ENCODE measurements around the gene MYBL2.
A peak's percentile ranks its signal among the peaks of the same experiment; 100 is the strongest.

Gene MYBL2

DNA sequence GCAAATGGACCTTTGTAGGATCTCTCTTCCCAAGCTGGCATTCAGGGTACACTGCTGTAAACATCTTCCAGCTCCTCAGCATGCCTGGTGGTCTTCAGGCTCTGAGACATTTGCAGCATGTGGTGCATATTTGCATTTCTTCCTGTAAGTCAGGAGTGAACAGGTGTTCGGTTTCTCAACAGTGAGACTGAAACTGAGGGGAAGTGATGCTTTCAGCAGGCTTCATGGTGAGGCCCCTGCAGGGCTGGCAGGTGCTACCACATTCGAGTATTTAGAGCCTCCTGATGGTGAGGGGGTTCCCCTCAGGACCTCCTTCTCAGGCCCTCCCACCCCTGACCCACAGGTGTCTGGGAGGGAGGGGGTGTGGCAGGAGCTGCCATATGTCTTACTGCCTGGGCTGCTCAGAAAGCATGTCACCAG lies 15.1 kb downstream of the MYBL2 start:
- DNase-seq: no peak

DNA sequence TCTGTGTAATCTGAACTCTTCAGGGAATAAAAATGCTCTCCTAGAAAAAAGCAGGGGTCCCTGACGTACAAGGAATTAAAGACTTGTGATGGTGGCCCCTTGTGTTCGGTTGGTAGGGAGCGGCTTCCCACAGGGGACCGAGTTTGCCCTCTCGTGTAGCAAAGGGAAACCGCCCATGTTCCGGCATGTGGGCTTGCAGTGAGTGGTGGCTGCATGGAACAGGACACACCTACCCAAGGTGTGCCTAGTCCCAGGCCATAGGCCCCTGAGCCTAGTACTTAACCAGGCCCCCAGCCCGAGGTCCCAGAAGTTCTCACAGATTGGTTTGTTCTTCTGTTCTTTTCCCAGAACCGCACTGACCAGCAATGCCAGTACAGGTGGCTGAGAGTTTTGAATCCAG lies 15.5 kb downstream of the MYBL2 start:
- no peak for DNase-seq

DNA sequence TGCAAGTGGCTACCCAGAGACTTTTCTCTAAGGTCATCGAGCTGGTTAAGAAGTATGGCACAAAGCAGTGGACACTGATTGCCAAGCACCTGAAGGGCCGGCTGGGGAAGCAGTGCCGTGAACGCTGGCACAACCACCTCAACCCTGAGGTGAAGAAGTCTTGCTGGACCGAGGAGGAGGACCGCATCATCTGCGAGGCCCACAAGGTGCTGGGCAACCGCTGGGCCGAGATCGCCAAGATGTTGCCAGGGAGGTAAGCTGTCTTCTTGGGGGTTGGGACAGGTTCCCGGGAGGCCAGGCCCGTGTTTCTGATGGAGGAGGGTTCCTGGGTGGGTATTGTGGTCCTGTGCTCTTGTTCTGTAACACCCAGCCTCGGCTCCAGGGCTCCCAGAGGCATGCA lies 19.9 kb downstream of the MYBL2 start:
- no peak for DNase-seq

DNA sequence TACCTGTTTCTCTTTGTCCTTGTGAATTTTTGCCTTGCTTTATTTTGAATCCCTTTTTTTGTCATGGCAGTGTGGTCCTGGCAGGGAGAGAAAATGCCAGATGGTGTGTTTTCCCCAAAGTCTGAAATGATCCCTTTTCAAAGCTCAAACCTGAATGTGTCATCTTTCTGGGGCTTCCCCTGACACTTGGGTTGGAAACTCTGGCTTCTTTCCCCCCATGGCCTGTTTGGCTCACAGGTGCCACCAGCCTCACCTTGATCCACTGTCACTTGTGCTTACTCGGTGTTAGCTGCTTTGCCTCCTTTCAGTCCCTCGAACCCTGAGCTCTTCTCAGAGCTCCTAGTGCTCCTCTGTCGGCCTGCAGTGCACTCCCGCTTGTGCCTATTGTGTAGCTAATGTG lies 22.3 kb downstream of the MYBL2 start:
- DNase-seq: no peak

DNA sequence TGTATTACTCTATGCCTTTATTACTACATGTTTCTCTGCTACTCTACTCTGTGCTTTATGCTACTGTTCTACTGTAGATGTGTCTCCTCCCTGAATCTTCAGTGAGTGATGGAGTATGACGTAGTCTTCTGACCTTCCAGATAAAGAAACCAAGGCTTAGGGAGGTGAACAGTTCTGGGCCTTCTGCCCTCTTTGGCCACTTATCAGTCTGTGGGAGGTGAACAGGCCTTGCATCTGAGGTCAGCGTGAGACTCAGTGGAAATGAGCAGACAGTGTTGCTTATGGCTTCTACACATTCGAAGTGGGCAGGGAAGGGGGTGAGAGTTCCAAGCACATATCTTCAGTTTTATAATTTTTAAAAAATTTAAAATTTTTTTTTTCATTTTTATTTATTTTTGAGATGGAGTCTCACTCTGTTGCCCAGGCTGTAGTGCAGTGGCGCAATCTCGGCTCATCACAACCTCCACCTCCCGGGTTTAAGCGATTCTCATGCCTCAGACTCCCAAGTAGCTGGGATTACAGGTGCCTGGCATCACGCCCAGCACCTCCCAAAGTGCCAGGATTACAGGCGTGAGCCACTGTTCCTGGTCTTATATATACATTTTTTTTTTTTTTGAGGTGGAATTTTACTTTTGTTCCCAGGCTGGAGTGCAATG lies 24.2 kb downstream of the MYBL2 start:
- no peak for DNase-seq

DNA sequence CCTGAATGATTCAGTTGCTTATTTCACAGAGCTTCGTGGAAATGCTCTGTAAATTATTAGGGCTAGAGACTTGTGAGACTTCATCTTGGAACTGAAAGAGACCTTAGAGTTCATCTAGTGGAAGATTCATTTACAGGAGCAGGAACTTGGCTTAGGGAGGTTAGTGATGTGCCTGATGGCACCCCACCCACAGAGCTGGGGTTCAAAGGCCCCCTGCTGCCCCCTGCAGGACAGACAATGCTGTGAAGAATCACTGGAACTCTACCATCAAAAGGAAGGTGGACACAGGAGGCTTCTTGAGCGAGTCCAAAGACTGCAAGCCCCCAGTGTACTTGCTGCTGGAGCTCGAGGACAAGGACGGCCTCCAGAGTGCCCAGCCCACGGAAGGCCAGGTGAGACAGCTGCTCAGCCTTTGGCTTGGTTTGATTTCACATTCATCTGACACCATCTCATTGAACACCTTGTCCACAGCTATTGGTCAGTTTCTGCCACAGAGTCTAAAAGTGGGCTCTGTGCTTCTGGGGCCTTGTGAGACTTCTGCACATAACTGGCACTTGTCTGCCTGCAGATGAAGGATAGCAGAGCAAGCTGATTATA lies 25.1 kb downstream of the MYBL2 start:
- peak in 17 of 56 donors; percentile 0 to 57 (median 9) for DNase-seq

DNA sequence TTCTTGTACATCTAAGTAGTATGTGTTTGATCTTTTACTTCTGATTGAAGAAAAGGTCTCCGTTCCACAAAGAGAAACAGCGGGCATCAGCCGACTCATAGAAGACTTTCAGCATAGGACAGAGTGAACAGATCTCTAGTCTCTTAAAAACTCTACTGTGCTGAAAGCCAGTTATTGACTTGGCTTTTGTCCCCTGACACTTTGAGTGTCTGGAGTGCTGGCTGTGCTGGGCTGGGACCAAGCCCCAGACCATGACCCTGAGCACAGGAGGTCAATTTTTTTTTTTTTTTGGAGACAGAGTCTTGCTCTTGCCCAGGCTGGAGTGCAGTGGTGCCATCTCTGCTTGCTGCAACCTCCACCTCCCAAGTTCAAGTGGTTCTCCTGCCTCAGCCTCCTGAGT lies 27.8 kb downstream of the MYBL2 start:
- DNase-seq: no peak

DNA sequence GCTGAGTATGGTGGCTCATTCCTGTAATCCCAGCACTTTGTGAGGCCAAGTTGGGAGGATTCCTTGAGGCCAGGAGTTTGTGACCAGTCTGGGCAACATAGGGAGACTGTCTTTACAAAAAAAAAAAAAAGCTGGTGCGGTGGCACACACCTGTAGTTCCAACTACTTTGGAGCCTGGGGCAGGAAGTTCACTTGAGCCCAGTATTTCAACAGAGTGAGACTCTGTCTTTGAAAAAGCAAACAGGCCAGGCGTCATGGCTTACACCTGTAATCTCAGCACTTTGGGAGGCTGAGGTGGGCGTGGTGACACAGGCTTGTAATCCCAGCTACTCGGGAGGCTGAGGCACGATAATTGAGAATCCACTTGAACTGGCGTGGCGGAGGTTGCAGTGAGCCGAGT lies 28.7 kb downstream of the MYBL2 start:
- DNase-seq: no peak

DNA sequence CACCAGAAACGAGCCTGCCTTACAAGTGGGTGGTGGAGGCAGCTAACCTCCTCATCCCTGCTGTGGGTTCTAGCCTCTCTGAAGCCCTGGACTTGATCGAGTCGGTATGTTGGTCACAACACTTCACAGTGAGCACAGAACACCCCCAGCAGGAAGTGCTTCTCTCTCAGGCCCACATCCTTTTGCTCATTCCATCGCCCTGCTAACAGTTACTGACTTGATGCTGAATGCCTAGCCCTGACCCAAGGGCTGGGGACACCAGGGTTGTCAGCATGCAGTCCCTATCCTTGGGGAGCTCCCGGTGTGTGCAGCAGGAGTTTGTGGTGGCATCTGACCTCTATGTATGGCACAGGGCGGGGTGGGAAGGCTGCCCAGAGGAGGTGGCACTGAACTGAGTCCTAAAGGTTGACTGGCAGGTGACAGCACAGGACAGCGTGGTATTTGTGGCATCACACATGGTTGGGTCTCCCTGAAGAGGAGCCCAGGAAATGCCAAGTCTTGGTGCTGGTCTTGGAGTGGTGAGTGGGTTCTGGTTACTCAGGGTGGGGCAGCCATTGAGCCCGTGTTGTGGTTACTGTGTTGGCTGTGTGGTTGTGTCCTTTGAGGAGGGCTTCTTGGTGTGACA lies 33.1 kb downstream of the MYBL2 start:
- no peak for DNase-seq

DNA sequence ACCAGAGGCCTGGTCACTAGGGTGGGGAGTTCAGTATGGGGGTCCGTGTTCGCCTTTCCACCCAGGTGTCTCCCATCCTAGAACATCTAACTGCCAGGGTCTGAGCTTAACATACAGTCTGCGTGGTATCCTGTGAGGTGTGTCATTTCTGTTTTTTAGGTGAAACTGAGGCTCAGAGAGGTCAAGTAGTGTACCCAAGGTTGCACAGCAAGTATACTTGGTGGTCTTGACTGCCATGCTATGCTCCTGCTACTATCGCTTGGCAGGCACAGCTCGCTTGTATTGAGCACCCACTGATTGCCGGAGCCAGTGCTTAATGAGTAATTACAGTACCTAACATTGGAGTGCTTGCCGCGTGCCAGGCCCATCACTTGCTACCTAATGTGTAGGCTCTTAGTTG lies 33.7 kb downstream of the MYBL2 start:
- no peak for DNase-seq

DNA sequence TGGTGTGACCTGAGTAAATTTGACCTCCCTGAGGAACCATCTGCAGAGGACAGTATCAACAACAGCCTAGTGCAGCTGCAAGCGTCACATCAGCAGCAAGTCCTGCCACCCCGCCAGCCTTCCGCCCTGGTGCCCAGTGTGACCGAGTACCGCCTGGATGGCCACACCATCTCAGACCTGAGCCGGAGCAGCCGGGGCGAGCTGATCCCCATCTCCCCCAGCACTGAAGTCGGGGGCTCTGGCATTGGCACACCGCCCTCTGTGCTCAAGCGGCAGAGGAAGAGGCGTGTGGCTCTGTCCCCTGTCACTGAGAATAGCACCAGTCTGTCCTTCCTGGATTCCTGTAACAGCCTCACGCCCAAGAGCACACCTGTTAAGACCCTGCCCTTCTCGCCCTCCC lies 35.6 kb downstream of the MYBL2 start:
- no peak for DNase-seq

DNA sequence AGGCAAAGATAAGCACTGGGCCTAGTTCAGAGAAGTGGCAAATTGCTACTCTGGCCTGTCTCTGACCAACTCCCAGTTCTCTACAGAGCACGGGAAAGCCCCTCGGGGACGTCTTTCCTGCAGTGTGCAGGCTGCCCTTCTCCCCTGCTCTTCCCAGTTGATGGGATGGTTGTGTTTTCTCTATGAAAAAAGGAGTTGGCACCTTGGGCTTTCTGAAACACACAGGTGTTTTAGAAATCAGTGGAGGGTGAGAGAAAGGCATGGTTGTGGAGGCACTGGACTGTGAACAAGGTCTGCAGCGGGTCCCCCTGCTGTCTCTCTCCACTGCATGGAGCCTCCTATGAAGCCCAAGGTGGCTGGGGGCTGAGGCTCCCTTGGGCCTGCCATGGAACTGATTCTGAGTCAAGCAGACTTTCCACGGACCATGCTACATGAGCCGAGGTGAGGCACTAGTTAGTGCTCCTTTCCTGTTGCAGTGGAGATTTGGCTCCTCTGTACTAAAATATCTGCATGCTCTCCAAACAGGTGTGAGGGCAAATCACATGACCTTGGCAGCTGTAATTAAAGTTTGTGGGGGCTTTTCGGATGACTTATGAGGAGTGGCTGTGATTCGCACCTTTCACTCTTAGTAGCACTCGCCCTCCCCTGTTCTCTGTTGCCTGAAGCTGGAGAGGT lies 43.6 kb downstream of the MYBL2 start:
- DNase-seq: no peak

DNA sequence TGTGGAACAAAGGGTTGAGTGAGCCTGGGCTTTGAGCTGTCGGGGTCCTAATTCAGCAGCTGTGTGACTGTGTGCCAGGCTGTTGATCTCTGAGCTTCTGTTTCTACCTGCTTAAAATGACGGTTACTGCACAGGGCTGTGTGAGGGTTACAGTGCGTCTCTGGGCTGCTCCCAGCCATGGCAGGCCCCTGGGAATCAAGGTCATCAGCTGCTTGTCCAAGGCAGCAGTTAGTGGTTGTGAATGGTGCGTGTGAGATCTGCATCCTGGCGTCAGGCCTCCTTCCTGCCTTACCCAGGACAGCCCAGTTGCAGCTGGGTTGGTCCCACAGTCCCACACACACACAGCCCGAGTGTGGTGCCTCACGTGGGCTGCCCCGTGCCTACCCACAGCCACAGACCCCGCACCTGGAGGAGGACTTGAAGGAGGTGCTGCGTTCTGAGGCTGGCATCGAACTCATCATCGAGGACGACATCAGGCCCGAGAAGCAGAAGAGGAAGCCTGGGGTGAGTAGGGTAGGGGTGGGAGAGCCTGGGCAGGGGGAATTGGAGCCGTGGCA lies 44.3 kb downstream of the MYBL2 start:
- no peak for DNase-seq

DNA sequence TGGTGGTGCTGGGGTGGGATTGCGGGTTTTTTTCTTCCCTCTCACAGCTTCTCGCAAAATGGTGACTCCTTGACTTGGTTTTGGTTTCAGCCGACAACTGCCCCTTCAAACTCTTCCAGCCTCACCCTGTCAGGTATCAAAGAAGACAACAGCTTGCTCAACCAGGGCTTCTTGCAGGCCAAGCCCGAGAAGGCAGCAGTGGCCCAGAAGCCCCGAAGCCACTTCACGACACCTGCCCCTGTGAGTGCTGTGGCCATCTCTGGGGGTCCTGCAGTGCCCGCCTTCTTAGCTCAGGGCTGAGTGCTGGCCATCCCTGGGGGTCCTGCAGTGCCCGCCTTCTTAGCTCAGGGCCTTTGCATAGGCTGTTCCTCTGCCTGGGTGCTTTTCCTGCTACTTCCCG lies 48.1 kb downstream of the MYBL2 start:
- DNase-seq: no peak

DNA sequence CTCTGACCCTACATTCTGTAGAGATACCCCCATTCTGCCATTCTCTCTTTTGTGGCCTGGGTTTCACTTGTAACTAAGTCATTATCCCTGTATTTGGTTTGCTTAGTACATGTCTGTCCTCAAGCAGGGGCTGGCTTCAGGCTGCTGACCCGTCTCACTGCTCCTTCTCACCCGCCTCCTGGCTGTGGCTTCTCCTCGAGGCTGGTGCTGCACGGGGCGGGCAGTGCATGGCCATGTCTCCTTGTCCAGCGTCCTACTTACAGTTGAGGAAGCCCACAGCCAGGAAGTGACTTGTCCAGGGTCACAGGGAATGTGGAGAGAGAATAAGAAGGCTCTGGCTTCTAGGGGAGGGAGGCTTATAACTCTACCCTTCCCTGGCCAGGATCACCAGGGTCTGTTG lies 48.6 kb downstream of the MYBL2 start:
- no peak for DNase-seq

DNA sequence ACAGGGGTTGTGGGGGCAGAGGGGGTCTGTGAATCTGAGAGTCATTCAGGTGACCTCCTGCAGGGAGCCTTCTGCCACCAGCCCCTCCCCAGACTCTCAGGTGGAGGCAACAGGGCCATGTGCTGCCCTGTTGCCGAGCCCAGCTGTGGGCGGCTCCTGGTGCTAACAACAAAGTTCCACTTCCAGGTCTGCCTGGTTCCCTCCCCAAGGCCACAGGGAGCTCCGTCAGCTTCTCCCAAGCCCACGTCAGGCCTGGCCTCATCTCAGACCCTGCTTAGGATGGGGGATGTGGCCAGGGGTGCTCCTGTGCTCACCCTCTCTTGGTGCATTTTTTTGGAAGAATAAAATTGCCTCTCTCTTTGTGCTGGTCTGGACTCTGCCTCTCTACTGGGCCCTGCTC lies 49.2 kb downstream of the MYBL2 start:
- DNase-seq: no peak

DNA sequence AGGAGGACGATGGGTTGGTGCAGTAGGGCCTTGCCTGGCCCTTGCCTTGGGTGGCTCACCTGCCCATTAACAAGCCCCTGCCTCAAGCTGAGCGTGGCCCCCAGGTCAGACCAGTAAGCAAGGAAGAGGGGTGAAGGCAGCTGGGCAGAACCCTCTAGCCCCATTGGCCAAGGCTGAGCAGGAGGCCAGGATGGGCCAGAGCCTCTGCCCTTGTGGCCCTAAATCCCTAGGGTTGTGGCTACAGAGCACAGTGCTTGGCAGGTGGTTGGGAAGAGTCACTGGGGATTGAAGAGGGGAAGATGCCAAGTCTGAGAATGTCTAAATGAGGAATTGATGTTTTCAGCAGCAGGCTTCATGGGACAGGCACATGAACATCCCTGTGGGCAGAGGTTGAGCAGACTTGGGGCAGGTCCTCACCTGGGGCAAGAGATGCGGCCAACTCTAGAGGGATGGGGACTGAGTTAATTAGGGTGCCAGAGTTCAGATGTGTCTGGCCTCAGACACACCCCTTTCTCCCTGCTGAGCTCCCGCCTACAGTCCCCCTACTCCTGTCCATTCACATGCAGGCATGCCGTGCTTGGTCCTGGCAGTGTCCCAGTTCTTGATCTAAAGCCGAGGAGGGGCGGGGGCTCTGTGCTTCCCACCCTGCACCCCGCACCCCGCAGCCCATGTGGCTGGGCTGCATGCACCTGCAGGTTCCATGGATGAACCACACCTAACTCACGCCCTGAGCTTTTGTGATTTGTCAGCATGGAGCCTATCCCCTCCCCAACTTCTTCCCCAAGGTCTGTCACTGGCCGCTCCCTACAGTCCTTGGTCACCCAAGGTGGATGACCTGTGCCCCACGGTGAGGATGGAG lies 50.1 kb downstream of the MYBL2 start:
- DNase-seq: no peak

DNA sequence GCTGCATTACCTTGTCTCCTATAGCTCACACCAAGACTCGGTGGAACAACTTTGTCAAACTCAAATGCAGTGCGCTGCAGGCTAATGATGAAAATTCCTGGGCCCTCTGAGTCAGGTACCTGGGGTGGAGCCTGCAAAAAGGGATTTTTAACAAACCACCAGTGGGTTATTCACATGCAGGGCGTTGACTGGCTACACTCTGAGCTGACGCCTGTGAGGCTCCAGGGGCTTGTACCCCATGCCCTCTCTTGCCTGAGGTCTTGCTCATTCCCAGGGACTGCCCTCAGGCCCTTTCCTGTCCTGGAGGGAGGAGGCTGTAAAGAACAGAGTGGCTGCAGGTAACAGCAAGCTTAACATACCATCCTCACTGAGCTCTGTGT lies 50.7 kb downstream of the MYBL2 start:
- no peak for DNase-seq

DNA sequence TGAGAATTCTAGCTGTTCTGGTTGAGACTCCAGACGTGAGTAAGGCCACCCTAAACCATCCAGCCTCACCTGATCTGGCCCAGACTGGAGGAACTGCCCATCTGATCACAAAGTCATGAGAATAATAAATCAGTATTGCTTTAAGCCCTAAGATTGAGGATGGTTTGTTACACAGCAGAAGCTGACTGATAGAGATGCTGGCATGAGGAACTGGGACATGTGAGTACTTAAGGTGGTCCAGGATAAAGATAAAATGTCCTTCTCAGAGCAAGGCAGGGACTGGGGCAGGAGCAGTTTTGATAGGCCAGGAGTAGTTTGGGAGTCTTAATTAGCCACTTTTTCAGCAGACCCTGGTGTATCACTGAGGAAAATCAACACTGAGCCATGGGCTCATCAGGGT lies 53.1 kb downstream of the MYBL2 start:
- DNase-seq: no peak

DNA sequence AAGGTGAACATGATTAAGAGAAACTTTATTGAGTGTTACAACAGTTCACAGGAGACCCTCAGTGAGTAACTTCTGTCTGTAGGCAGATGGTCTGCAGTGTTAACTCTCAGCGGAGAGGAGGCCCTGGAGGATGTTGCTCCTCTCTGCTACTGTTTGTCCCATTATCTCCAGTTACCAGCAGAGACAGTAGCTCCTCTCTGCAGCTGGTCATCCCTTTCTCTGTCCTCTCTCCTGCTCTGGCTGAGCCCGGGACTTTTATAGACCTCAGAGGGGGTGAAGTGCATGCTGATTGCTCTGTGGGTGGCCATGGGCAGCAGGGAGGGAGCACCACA lies 54.1 kb downstream of the MYBL2 start:
- DNase-seq: no peak

DNA sequence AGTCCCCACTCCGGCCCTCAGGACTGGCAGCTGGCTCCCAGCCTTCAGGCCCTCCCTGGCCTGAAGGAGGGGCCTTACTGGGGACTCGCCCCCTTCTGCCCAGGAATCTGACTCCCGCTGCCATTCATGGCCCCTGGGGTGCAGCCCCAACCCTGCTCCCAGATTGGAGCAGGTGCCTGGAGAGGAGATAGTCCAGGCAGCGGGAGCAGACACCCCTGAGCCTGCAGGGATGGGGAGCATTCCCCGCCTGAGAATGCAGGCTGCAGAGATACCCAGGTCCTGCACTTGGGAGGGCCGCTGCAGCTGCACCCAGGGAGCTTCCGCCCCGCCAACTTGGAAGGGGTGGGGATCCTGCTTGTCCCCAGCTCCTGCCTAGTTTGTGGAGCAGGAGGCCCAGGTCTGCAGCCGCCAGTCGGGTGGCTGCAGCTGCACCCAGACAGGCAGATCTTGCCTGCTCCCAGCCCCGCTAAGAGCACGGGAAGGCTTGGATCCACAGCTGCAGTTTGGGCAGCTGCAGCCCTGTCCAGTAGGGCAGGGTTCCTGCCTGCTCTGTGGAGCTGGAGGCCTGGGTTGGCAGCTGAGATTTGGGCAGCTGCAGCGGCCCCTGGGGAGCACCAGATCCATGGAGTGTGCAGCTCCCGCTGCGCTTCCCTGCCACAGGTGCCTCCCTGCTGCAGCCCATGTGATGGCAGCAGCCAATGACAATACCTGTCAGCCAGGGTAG lies 54.7 kb downstream of the MYBL2 start:
- peak in 1 of 56 donors; percentile 7 for DNase-seq
